Measurements from ENCODE around the gene NELFE. TPM values are rescaled to one million over a fixed set of nuclear protein-coding genes. Genes with fewer than 3 reads are reported as not detected.
A peak's percentile ranks its signal among the peaks of the same experiment; 100 is the strongest.

NELFE gene
- total RNA-seq, 2 experiments from 2014 or later, result 76.1 to 94.8 TPM

DNA sequence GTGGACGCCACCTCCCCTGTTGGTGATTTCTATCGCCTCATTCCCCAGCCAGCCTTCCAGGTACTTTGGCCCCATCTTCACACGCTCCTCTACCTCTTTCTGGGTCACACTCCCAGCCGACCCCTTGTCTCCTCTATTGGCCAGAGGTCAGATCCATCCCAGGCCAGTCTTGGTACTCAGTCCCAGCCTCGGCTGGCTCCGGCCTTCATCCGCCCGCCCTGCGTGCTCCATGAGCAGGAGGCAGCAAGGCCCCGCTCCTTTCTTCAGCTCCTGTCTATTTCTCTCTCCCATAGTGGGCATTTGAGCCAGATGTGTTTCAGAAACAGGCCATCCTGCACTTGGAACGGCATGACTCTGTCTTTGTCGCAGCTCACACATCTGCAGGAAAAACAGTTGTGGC is 2.8 kb upstream of the NELFE start:
- CTCF ChIA-PET (ENCODE audit: unreplicated experiment), result interaction anchor here (0.5 kb wide), 1 partner anchor 151 kb away, joined by 3 read pairs; no protein-coding TSS in a partner anchor
- H3K4me2 ChIP-seq (ENCODE audit: low read length), result no peak overlapping the region

DNA sequence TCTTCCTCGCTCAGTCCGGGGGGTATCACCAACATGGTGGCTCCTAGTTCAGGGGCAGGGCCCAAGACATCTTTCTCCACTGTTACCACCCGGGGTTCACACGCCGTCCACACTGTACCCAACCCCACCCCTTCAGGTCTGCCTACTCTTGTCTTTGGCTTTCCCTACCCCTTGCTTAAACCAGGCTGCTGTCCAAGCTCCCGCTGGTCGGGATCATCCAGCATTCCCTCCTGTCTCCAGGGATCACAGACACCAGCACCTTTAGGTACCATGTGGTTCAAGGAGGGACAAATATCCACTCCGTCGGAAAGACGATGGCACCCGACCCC is 395 bp downstream of the NELFE start:
- peaks cover 18% of the 10 kb centered on the region for H3K4me1 ChIP-seq (ENCODE audit: insufficient read depth, low read length, poor library complexity, severe bottlenecking)
- DNase-seq (ENCODE audit: low spot score), result no peak
- no peaks in the 10 kb centered on the region for H3K9me2 ChIP-seq (ENCODE audit: insufficient read depth, low read length)
- no peak overlapping the region for H3K27ac ChIP-seq (ENCODE audit: low read depth, low read length, poor library complexity, severe bottlenecking)
- ChIA-PET CTCF (ENCODE audit: unreplicated experiment) (no interaction called here), POLR2A (interaction anchor here (0.7 to 3.3 kb wide), 4 partner anchors 13 to 298 kb away, joined by 3 to 26 read pairs (median 4); partner anchors contain the start of genes C6orf47 and DXO)
- BruUV-seq (replicated peaks), result no TSS peak
- peak overlapping the region; percentile 91 for H3K4me2 ChIP-seq (ENCODE audit: low read length)
- H3K9me3 ChIP-seq (ENCODE audit: low read length), result no peaks in the 10 kb centered on the region
- H3K4me3 ChIP-seq (ENCODE audit: low read depth, low read length, poor library complexity, severe bottlenecking), result peak overlapping the region; percentile 97
- intact Hi-C loops (cut with micrococcal nuclease; ENCODE audit: unreplicated experiment), result loop anchor here (5.0 to 10.0 kb wide), 2 partner anchors 126 to 254 kb away; partner anchors contain the start of genes ABHD16A and LY6G6F
- TF ChIP-seq, protein P1, sequence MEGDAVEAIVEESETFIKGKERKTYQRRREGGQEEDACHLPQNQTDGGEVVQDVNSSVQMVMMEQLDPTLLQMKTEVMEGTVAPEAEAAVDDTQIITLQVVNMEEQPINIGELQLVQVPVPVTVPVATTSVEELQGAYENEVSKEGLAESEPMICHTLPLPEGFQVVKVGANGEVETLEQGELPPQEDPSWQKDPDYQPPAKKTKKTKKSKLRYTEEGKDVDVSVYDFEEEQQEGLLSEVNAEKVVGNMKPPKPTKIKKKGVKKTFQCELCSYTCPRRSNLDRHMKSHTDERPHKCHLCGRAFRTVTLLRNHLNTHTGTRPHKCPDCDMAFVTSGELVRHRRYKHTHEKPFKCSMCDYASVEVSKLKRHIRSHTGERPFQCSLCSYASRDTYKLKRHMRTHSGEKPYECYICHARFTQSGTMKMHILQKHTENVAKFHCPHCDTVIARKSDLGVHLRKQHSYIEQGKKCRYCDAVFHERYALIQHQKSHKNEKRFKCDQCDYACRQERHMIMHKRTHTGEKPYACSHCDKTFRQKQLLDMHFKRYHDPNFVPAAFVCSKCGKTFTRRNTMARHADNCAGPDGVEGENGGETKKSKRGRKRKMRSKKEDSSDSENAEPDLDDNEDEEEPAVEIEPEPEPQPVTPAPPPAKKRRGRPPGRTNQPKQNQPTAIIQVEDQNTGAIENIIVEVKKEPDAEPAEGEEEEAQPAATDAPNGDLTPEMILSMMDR (conservative IDR thresholded peaks at IDR 0.05; ENCODE audit: low read length), result no peak
- TF ChIP-seq EZH2phosphoT487 (IDR thresholded peaks at IDR 0.05; ENCODE audit: borderline replicate concordance, low read depth, low read length), result no peak
- H3K79me2 ChIP-seq (ENCODE audit: insufficient read depth, low read depth, low read length), result peaks cover 21% of the 10 kb centered on the region; the same call in 1 of the 2 replicates
- peak overlapping the region; percentile 81 for H2AFZ ChIP-seq (ENCODE audit: low read length)
- no peaks in the 10 kb centered on the region for H4K20me1 ChIP-seq (ENCODE audit: insufficient read depth, low read length)
- H3K36me3 ChIP-seq (ENCODE audit: insufficient read depth, low read length), result peaks cover 50% of the 10 kb centered on the region

More for the DNA sequence above, 2.8 kb upstream of the NELFE start:
- H3K9me3 ChIP-seq (ENCODE audit: low read length), result no peaks in the 10 kb centered on the region
- BruUV-seq (replicated peaks), result no TSS peak
- peaks cover 47% of the 10 kb centered on the region for H3K36me3 ChIP-seq (ENCODE audit: insufficient read depth, low read length)
- H3K27ac ChIP-seq (ENCODE audit: low read depth, low read length, poor library complexity, severe bottlenecking), result no peak overlapping the region
- intact Hi-C loops (cut with micrococcal nuclease; ENCODE audit: unreplicated experiment), result no loop called here
- POLR2A ChIA-PET, result no interaction called here
- H3K4me1 ChIP-seq (ENCODE audit: insufficient read depth, low read length, poor library complexity, severe bottlenecking), result peaks cover 18% of the 10 kb centered on the region
- no peak for DNase-seq (ENCODE audit: low spot score)
- H3K79me2 ChIP-seq (ENCODE audit: insufficient read depth, low read depth, low read length), result peaks cover 21% of the 10 kb centered on the region; the same call in 1 of the 2 replicates
- no peak for TF ChIP-seq EZH2phosphoT487 (IDR thresholded peaks at IDR 0.05; ENCODE audit: borderline replicate concordance, low read depth, low read length)
- TF ChIP-seq, protein P1 (conservative IDR thresholded peaks at IDR 0.05; ENCODE audit: low read length), result no peak
- no peaks in the 10 kb centered on the region for H3K9me2 ChIP-seq (ENCODE audit: insufficient read depth, low read length)
- no peak overlapping the region for H3K4me3 ChIP-seq (ENCODE audit: low read depth, low read length, poor library complexity, severe bottlenecking)
- H4K20me1 ChIP-seq (ENCODE audit: insufficient read depth, low read length), result no peaks in the 10 kb centered on the region
- no peak overlapping the region for H2AFZ ChIP-seq (ENCODE audit: low read length)

DNA sequence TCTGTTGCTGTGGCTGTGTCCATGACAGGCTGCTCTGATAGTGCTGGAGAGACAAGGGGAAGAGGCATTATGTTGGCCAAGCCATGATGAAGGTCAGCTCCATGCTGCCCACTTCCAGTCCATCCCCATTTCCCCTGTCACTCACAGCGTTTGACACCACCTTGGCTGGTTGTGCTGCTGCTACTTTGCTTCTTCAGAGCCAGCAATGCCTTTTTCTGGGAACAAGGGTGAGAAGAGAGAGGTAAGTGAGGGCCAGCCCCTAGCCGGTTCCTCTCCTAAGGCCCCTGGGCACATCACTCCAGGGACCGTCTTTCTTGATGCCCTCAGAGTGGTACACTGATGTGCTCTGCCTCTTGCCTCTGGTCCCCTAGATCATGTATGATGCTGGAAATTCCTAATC is 2.0 kb downstream of the NELFE start:
- no peak for TF ChIP-seq EZH2phosphoT487 (IDR thresholded peaks at IDR 0.05; ENCODE audit: borderline replicate concordance, low read depth, low read length)
- TF ChIP-seq, protein P1 (conservative IDR thresholded peaks at IDR 0.05; ENCODE audit: low read length), result no peak
- H3K4me2 ChIP-seq (ENCODE audit: low read length), result no peak overlapping the region
- no TSS peak for BruUV-seq (replicated peaks)
- intact Hi-C loops (cut with micrococcal nuclease; ENCODE audit: unreplicated experiment), result loop anchor here (5.0 to 10.0 kb wide), 2 partner anchors 124 to 252 kb away; partner anchors contain the start of genes ABHD16A and LY6G6F
- no peak overlapping the region for H3K4me3 ChIP-seq (ENCODE audit: low read depth, low read length, poor library complexity, severe bottlenecking)
- H3K36me3 ChIP-seq (ENCODE audit: insufficient read depth, low read length), result peaks cover 53% of the 10 kb centered on the region
- ChIA-PET POLR2A (interaction anchor here (3.3 kb wide), 1 partner anchor 14 kb away, joined by 26 read pairs; the partner anchor contains the start of gene DXO), CTCF (ENCODE audit: unreplicated experiment) (no interaction called here)
- H3K27ac ChIP-seq (ENCODE audit: low read depth, low read length, poor library complexity, severe bottlenecking), result no peak overlapping the region
- no peaks in the 10 kb centered on the region for H3K9me2 ChIP-seq (ENCODE audit: insufficient read depth, low read length)
- H3K9me3 ChIP-seq (ENCODE audit: low read length), result no peaks in the 10 kb centered on the region
- H3K79me2 ChIP-seq (ENCODE audit: insufficient read depth, low read depth, low read length), result peaks cover 21% of the 10 kb centered on the region; the same call in 1 of the 2 replicates
- DNase-seq (ENCODE audit: low spot score), result no peak
- peaks cover 18% of the 10 kb centered on the region for H3K4me1 ChIP-seq (ENCODE audit: insufficient read depth, low read length, poor library complexity, severe bottlenecking)
- no peak overlapping the region for H2AFZ ChIP-seq (ENCODE audit: low read length)
- H4K20me1 ChIP-seq (ENCODE audit: insufficient read depth, low read length), result no peaks in the 10 kb centered on the region
